ENCODE measurements around the gene OTUB1. TPM values are rescaled to one million over a fixed set of nuclear protein-coding genes. Genes with fewer than 3 reads are reported as not detected.
A peak's percentile ranks its signal among the peaks of the same experiment; 100 is the strongest.
"Not testable (repeated sequence)": the region's sequence is repeated elsewhere in the genome, so short reads cannot be mapped to it uniquely, and the experiment has no call there.

Gene OTUB1
- total RNA-seq, 1 donor from 2014 or later = 107 TPM

- Mint-ChIP-seq H3K36me3 (ENCODE audit: low read depth) (peaks cover 60% of the 10 kb centered on the region), H3K4me3 (ENCODE audit: low read depth) (peak overlapping the region; percentile 37), H3K27ac (peak overlapping the region; percentile 53), H3K27me3 (ENCODE audit: low read depth) (no peaks in the 10 kb centered on the region), H3K4me1 (ENCODE audit: low read depth) (peaks cover 19% of the 10 kb centered on the region), H3K9me3 (no peaks in the 10 kb centered on the region)
- DNase-seq (ENCODE audit: low spot score) = no peak
- intact Hi-C loops (cut with micrococcal nuclease) = no loop called here
Observed at GRCh38 chr11:63952570-63952969, 33.7 kb upstream of the OTUB1 start.

- Mint-ChIP-seq H3K27me3 (ENCODE audit: low read depth) (no peaks in the 10 kb centered on the region), H3K27ac (no peak overlapping the region), H3K4me1 (ENCODE audit: low read depth) (peaks cover 11% of the 10 kb centered on the region), H3K9me3 (no peaks in the 10 kb centered on the region), H3K36me3 (ENCODE audit: low read depth) (peaks cover 40% of the 10 kb centered on the region), H3K4me3 (ENCODE audit: low read depth) (no peak overlapping the region)
- no peak for DNase-seq (ENCODE audit: low spot score)
- intact Hi-C loops (cut with micrococcal nuclease) = no loop called here
Observed at GRCh38 chr11:63958008-63958407, 28.2 kb upstream of the OTUB1 start.

- H3K27me3 Mint-ChIP-seq (ENCODE audit: low read depth) = no peaks in the 10 kb centered on the region
- intact Hi-C loops (cut with micrococcal nuclease) = loop anchor here (1.0 kb wide), 1 partner anchor 24 kb away; the partner anchor contains the start of gene OTUB1
- H3K36me3 Mint-ChIP-seq (ENCODE audit: low read depth) = peaks cover 6% of the 10 kb centered on the region
- H3K4me1 Mint-ChIP-seq (ENCODE audit: low read depth) = peaks cover 11% of the 10 kb centered on the region
- no peak overlapping the region for H3K4me3 Mint-ChIP-seq (ENCODE audit: low read depth)
- peak; percentile 39 for DNase-seq (ENCODE audit: low spot score)
- H3K9me3 Mint-ChIP-seq = no peaks in the 10 kb centered on the region
- H3K27ac Mint-ChIP-seq = peak overlapping the region; percentile 25
Observed at GRCh38 chr11:63961608-63962412, 24.4 kb upstream of the OTUB1 start.

GRCh38 chr11:63963895-63964294, 22.3 kb upstream of the OTUB1 start:
- H3K4me1 Mint-ChIP-seq (ENCODE audit: low read depth) = peaks cover 11% of the 10 kb centered on the region
- DNase-seq (ENCODE audit: low spot score); intact Hi-C loops (cut with micrococcal nuclease); H3K9me3 Mint-ChIP-seq; H3K27ac Mint-ChIP-seq; H3K36me3 Mint-ChIP-seq (ENCODE audit: low read depth); H3K27me3 Mint-ChIP-seq (ENCODE audit: low read depth); H3K4me3 Mint-ChIP-seq (ENCODE audit: low read depth): not testable (repeated sequence)

- H3K9me3 Mint-ChIP-seq = no peaks in the 10 kb centered on the region
- no peaks in the 10 kb centered on the region for H3K27me3 Mint-ChIP-seq (ENCODE audit: low read depth)
- H3K36me3 Mint-ChIP-seq (ENCODE audit: low read depth) = no peaks in the 10 kb centered on the region
- H3K4me1 Mint-ChIP-seq (ENCODE audit: low read depth) = peaks cover 5% of the 10 kb centered on the region
- H3K27ac Mint-ChIP-seq = no peak overlapping the region
- no peak overlapping the region for H3K4me3 Mint-ChIP-seq (ENCODE audit: low read depth)
- intact Hi-C loops (cut with micrococcal nuclease) = no loop called here
- DNase-seq (ENCODE audit: low spot score) = no peak
Observed at GRCh38 chr11:63966444-63966843, 19.8 kb upstream of the OTUB1 start.

- intact Hi-C loops (cut with micrococcal nuclease) = no loop called here
- Mint-ChIP-seq H3K36me3 (ENCODE audit: low read depth) (peaks cover 2% of the 10 kb centered on the region), H3K27ac (no peak overlapping the region), H3K4me3 (ENCODE audit: low read depth) (no peak overlapping the region), H3K4me1 (ENCODE audit: low read depth) (peaks cover 7% of the 10 kb centered on the region), H3K27me3 (ENCODE audit: low read depth) (no peaks in the 10 kb centered on the region), H3K9me3 (peaks cover 4% of the 10 kb centered on the region)
- no peak for DNase-seq (ENCODE audit: low spot score)
Observed at GRCh38 chr11:63969461-63969860, 16.8 kb upstream of the OTUB1 start.

GRCh38 chr11:63970902-63971301, 15.3 kb upstream of the OTUB1 start:
- Mint-ChIP-seq H3K4me1 (ENCODE audit: low read depth) (peaks cover 10% of the 10 kb centered on the region), H3K4me3 (ENCODE audit: low read depth) (no peak overlapping the region), H3K27ac (no peak overlapping the region), H3K27me3 (ENCODE audit: low read depth) (no peaks in the 10 kb centered on the region), H3K9me3 (peaks cover 4% of the 10 kb centered on the region), H3K36me3 (ENCODE audit: low read depth) (peaks cover 7% of the 10 kb centered on the region)
- intact Hi-C loops (cut with micrococcal nuclease) = loop anchor here (10.0 kb wide), 1 partner anchor 136 kb away; the partner anchor contains the start of gene MARK2
- no peak for DNase-seq (ENCODE audit: low spot score)

GRCh38 chr11:63973912-63974258, 12.4 kb upstream of the OTUB1 start:
- not testable (repeated sequence) for DNase-seq (ENCODE audit: low spot score); H3K27me3 Mint-ChIP-seq (ENCODE audit: low read depth); H3K9me3 Mint-ChIP-seq
- peak overlapping the region; percentile 98 for H3K27ac Mint-ChIP-seq
- H3K4me1 Mint-ChIP-seq (ENCODE audit: low read depth) = peaks cover 21% of the 10 kb centered on the region
- H3K36me3 Mint-ChIP-seq (ENCODE audit: low read depth) = peaks cover 20% of the 10 kb centered on the region
- peak overlapping the region; percentile 100 for H3K4me3 Mint-ChIP-seq (ENCODE audit: low read depth)
- intact Hi-C loops (cut with micrococcal nuclease) = loop anchor here (1.0 to 10.0 kb wide), 3 partner anchors 12 to 139 kb away; partner anchors contain the start of genes MARK2, NAA40 and OTUB1

GRCh38 chr11:63974259-63975143, 11.7 kb upstream of the OTUB1 start, which contains the start of gene COX8A:
COX8A (plus strand) TSS chr11:63974620; CDS start chr11:63974681, 61 bp downstream.
- peaks cover 21% of the 10 kb centered on the region for H3K4me1 Mint-ChIP-seq (ENCODE audit: low read depth)
- peaks cover 23% of the 10 kb centered on the region for H3K36me3 Mint-ChIP-seq (ENCODE audit: low read depth)
- peak; percentile 98 for DNase-seq (ENCODE audit: low spot score)
- H3K27ac Mint-ChIP-seq = peak within 1 kb of the TSS; percentile 98
- intact Hi-C loops (cut with micrococcal nuclease) = loop anchor here (1.0 to 10.0 kb wide), 3 partner anchors 12 to 140 kb away; partner anchors contain the start of genes MARK2, NAA40 and OTUB1
- H3K4me3 Mint-ChIP-seq (ENCODE audit: low read depth) = peak within 1 kb of the TSS; percentile 100
- peaks cover 4% of the 10 kb centered on the region for H3K9me3 Mint-ChIP-seq
- H3K27me3 Mint-ChIP-seq (ENCODE audit: low read depth) = no peaks in the 10 kb centered on the region

- no peaks in the 10 kb centered on the region for H3K9me3 Mint-ChIP-seq
- H3K27me3 Mint-ChIP-seq (ENCODE audit: low read depth) = no peaks in the 10 kb centered on the region
- H3K36me3 Mint-ChIP-seq (ENCODE audit: low read depth) = peaks cover 26% of the 10 kb centered on the region
- no peak for DNase-seq (ENCODE audit: low spot score)
- H3K27ac Mint-ChIP-seq = no peak overlapping the region
- H3K4me1 Mint-ChIP-seq (ENCODE audit: low read depth) = peaks cover 19% of the 10 kb centered on the region
- intact Hi-C loops (cut with micrococcal nuclease) = loop anchor here (10.0 kb wide), 1 partner anchor 144 kb away; the partner anchor contains the start of gene MARK2
- H3K4me3 Mint-ChIP-seq (ENCODE audit: low read depth) = peak overlapping the region; percentile 26
Observed at GRCh38 chr11:63978551-63979239, 7.5 kb upstream of the OTUB1 start.

- Mint-ChIP-seq H3K27ac (no peak overlapping the region), H3K36me3 (ENCODE audit: low read depth) (peaks cover 25% of the 10 kb centered on the region), H3K27me3 (ENCODE audit: low read depth) (no peaks in the 10 kb centered on the region), H3K4me1 (ENCODE audit: low read depth) (peaks cover 16% of the 10 kb centered on the region), H3K9me3 (no peaks in the 10 kb centered on the region), H3K4me3 (ENCODE audit: low read depth) (no peak overlapping the region)
- DNase-seq (ENCODE audit: low spot score) = no peak
- intact Hi-C loops (cut with micrococcal nuclease) = loop anchor here (10.0 kb wide), 1 partner anchor 145 kb away; the partner anchor contains the start of gene MARK2
Observed at GRCh38 chr11:63979426-63979825, 6.8 kb upstream of the OTUB1 start.

- Mint-ChIP-seq H3K27me3 (ENCODE audit: low read depth) (no peaks in the 10 kb centered on the region), H3K4me3 (ENCODE audit: low read depth) (peak overlapping the region; percentile 98), H3K27ac (peak overlapping the region; percentile 97), H3K9me3 (no peaks in the 10 kb centered on the region), H3K4me1 (ENCODE audit: low read depth) (peaks cover 21% of the 10 kb centered on the region), H3K36me3 (ENCODE audit: low read depth) (peaks cover 38% of the 10 kb centered on the region)
- intact Hi-C loops (cut with micrococcal nuclease) = loop anchor here (1.0 kb wide), 2 partner anchors 11 to 24 kb away; partner anchors contain the start of gene COX8A
- peak; percentile 65 for DNase-seq (ENCODE audit: low spot score)
Observed at GRCh38 chr11:63985812-63986155, 454 bp upstream of the OTUB1 start.
